ENCODE data around the gene MLXIPL. TPM values are rescaled to one million over a fixed set of nuclear protein-coding genes. Genes with fewer than 3 reads are reported as not detected.
"Not testable (repeated sequence)": the region's sequence is repeated elsewhere in the genome, so short reads cannot be mapped to it uniquely, and the experiment has no call there.

Gene MLXIPL
- total and polyA plus RNA-seq, 4 donors, result 50.3 to 384 (median 232) TPM

DNA sequence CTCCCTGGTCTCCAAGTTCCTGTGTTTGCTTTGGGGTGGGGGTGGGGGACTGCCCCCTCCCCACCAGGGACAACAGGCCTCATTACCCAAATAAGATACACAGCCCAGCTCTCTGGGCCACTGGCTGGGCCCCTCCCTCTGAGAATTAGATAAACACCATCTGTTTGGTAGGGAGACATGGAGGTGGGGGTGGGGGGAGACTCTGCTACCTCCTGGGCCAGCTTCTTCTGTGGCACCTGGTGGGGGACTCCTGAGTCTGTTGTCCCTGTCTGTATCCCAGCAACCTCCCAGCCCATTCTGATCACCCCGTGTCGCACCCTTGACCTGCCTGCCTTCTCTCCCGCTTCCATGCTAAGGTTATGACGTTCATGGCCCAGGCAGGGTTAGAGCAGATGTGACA is 5.8 kb downstream of the MLXIPL start:
- Histone ChIP-seq H3K27ac (ENCODE audit: low read depth in 1 of 2, low read length in 2 of 2) (no peak overlapping the region), H3K36me3 (ENCODE audit: control insufficient read depth in 4 of 4, insufficient read depth in 3 of 4, low read depth in 1 of 4, low read length in 3 of 4) (peaks cover 6 to 16% (median 9%) of the 10 kb centered on the region in 4 donors), H3K4me3 (ENCODE audit: low read depth in 1 of 3, low read length in 3 of 3) (no peak overlapping the region), H3K9me3 (ENCODE audit: control insufficient read depth in 4 of 4, low read length in 3 of 4) (no peaks in the 10 kb centered on the region), H3K9ac (ENCODE audit: low read depth in 1 of 2, low read length in 2 of 2) (no peak overlapping the region), H3K27me3 (ENCODE audit: control insufficient read depth in 4 of 4, insufficient read depth in 4 of 4, low read length in 3 of 4) (no peaks in the 10 kb centered on the region), H3K4me1 (ENCODE audit: control insufficient read depth in 4 of 4, insufficient read depth in 4 of 4, low read length in 3 of 4) (peaks cover 18 to 81% (median 61%) of the 10 kb centered on the region in 4 donors)
- TF ChIP-seq RXRA (IDR thresholded peaks at IDR 0.05) (no peak), EGR1 (IDR thresholded peaks at IDR 0.05; ENCODE audit: low read depth in 2 of 2) (no peak), JUND (IDR thresholded peaks at IDR 0.05) (no peak), RAD21 (IDR thresholded peaks at IDR 0.05) (no peak), GABPA (IDR thresholded peaks at IDR 0.05 in 1 of 2, conservative IDR thresholded peaks at IDR 0.05 in 1 of 2) (no peak), YY1 (IDR thresholded peaks at IDR 0.05) (no peak), TAF1 (conservative IDR thresholded peaks at IDR 0.05) (no peak), FOXA2 (IDR thresholded peaks at IDR 0.05) (no peak), HNF4G (IDR thresholded peaks at IDR 0.05) (no peak), FOXA1 (IDR thresholded peaks at IDR 0.05) (no peak), SP1 (IDR thresholded peaks at IDR 0.05) (no peak), HNF4A (conservative IDR thresholded peaks at IDR 0.05) (no peak), NR2F2 (IDR thresholded peaks at IDR 0.05) (no peak)
- TF ChIP-seq, protein P1, sequence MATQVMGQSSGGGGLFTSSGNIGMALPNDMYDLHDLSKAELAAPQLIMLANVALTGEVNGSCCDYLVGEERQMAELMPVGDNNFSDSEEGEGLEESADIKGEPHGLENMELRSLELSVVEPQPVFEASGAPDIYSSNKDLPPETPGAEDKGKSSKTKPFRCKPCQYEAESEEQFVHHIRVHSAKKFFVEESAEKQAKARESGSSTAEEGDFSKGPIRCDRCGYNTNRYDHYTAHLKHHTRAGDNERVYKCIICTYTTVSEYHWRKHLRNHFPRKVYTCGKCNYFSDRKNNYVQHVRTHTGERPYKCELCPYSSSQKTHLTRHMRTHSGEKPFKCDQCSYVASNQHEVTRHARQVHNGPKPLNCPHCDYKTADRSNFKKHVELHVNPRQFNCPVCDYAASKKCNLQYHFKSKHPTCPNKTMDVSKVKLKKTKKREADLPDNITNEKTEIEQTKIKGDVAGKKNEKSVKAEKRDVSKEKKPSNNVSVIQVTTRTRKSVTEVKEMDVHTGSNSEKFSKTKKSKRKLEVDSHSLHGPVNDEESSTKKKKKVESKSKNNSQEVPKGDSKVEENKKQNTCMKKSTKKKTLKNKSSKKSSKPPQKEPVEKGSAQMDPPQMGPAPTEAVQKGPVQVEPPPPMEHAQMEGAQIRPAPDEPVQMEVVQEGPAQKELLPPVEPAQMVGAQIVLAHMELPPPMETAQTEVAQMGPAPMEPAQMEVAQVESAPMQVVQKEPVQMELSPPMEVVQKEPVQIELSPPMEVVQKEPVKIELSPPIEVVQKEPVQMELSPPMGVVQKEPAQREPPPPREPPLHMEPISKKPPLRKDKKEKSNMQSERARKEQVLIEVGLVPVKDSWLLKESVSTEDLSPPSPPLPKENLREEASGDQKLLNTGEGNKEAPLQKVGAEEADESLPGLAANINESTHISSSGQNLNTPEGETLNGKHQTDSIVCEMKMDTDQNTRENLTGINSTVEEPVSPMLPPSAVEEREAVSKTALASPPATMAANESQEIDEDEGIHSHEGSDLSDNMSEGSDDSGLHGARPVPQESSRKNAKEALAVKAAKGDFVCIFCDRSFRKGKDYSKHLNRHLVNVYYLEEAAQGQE (IDR thresholded peaks at IDR 0.05), result no peak
- TF ChIP-seq, protein P2, sequence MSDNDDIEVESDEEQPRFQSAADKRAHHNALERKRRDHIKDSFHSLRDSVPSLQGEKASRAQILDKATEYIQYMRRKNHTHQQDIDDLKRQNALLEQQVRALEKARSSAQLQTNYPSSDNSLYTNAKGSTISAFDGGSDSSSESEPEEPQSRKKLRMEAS (IDR thresholded peaks at IDR 0.05), result no peak
- TF ChIP-seq, protein P3, sequence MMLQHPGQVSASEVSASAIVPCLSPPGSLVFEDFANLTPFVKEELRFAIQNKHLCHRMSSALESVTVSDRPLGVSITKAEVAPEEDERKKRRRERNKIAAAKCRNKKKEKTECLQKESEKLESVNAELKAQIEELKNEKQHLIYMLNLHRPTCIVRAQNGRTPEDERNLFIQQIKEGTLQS (IDR thresholded peaks at IDR 0.05), result no peak
- TF ChIP-seq, protein P4, sequence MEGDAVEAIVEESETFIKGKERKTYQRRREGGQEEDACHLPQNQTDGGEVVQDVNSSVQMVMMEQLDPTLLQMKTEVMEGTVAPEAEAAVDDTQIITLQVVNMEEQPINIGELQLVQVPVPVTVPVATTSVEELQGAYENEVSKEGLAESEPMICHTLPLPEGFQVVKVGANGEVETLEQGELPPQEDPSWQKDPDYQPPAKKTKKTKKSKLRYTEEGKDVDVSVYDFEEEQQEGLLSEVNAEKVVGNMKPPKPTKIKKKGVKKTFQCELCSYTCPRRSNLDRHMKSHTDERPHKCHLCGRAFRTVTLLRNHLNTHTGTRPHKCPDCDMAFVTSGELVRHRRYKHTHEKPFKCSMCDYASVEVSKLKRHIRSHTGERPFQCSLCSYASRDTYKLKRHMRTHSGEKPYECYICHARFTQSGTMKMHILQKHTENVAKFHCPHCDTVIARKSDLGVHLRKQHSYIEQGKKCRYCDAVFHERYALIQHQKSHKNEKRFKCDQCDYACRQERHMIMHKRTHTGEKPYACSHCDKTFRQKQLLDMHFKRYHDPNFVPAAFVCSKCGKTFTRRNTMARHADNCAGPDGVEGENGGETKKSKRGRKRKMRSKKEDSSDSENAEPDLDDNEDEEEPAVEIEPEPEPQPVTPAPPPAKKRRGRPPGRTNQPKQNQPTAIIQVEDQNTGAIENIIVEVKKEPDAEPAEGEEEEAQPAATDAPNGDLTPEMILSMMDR (IDR thresholded peaks at IDR 0.05; ENCODE audit: low read depth, low read length, missing input control), result no peak
- TF ChIP-seq, protein P5, sequence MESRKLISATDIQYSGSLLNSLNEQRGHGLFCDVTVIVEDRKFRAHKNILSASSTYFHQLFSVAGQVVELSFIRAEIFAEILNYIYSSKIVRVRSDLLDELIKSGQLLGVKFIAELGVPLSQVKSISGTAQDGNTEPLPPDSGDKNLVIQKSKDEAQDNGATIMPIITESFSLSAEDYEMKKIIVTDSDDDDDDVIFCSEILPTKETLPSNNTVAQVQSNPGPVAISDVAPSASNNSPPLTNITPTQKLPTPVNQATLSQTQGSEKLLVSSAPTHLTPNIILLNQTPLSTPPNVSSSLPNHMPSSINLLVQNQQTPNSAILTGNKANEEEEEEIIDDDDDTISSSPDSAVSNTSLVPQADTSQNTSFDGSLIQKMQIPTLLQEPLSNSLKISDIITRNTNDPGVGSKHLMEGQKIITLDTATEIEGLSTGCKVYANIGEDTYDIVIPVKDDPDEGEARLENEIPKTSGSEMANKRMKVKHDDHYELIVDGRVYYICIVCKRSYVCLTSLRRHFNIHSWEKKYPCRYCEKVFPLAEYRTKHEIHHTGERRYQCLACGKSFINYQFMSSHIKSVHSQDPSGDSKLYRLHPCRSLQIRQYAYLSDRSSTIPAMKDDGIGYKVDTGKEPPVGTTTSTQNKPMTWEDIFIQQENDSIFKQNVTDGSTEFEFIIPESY (IDR thresholded peaks at IDR 0.05), result no peak
- WGBS, result 74% methylated on average over 4 of the region's 4 CpGs
- DNase-seq (ENCODE audit: low spot score), result no peak

DNA sequence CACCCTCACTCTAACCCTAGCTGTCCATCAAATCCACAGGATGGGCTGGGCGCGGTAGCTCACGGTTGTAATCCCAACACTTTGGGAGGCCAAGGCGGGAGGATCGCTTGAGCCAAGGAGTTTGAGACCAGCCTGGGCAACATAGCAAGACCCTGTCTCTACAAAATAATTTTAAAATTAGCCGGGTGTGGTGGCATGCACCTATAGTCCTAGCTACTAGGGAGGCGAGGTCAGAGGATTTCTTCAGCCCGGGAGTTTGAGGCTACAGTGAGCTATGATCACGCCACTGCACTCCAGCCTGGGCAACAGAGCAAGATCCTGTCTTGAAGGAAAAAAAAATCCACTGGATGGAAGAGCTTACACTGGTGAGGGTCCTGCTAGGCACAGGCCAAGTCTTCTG is 6.8 kb downstream of the MLXIPL start:
- not testable (repeated sequence) for H3K4me3 ChIP-seq (ENCODE audit: low read depth in 1 of 3, low read length in 3 of 3); H3K9ac ChIP-seq (ENCODE audit: low read depth in 1 of 2, low read length in 2 of 2); H3K9me3 ChIP-seq (ENCODE audit: control insufficient read depth in 4 of 4, low read length in 3 of 4); H3K27ac ChIP-seq (ENCODE audit: low read depth in 1 of 2, low read length in 2 of 2); DNase-seq (ENCODE audit: low spot score); H3K27me3 ChIP-seq (ENCODE audit: control insufficient read depth in 4 of 4, insufficient read depth in 4 of 4, low read length in 3 of 4)
- Histone ChIP-seq H3K4me1 (ENCODE audit: control insufficient read depth in 4 of 4, insufficient read depth in 4 of 4, low read length in 3 of 4) (peaks cover 18 to 84% (median 69%) of the 10 kb centered on the region in 4 donors), H3K36me3 (ENCODE audit: control insufficient read depth in 4 of 4, insufficient read depth in 3 of 4, low read depth in 1 of 4, low read length in 3 of 4) (peaks cover 6 to 16% (median 9%) of the 10 kb centered on the region in 4 donors)
- 92% methylated on average over 9 of the region's 9 CpGs for WGBS

Data from liver (tissue), 9 donors.